HepG2 (cell line): ENCODE measurements around the gene JPH2. TPM values are rescaled to one million over a fixed set of nuclear protein-coding genes. Genes with fewer than 3 reads are reported as not detected.

Experiments used
- BATF2 ChIP-seq: sonication (generic); formaldehyde crosslinking; IDR thresholded peaks from 2 replicates; pipeline ENCODE4 v1.8.0; 2022; ENCODE audit warnings: mild to moderate bottlenecking, missing genetic modification reagents, moderate library complexity
- BRCA1 ChIP-seq: sonication (generic); formaldehyde crosslinking; IDR thresholded peaks from 2 replicates; pipeline ENCODE4 v1.4.0; 2020; ENCODE audit warnings: missing genetic modification reagents
- GTF2F1 ChIP-seq: fragments of 150-350 bp; IDR thresholded peaks from 2 replicates; pipeline ENCODE4 v1.6.1; 2014; ENCODE audit warnings: low read length
- HDAC6 ChIP-seq: fragments of 200-600 bp; sonication (generic); IDR thresholded peaks from 2 replicates; pipeline ENCODE4 v1.7.0; 2017; ENCODE audit warnings: mild to moderate bottlenecking, antibody characterized with exemption, low read length, low read depth
- IKZF1 ChIP-seq: fragments of 450-650 bp; IDR thresholded peaks from 2 replicates; pipeline ENCODE4 v1.7.1; 2016
- IKZF4 ChIP-seq: sonication (generic); formaldehyde crosslinking; IDR thresholded peaks from 2 replicates; pipeline ENCODE4 v1.5.1; 2020; ENCODE audit warnings: borderline replicate concordance, mild to moderate bottlenecking, low read depth, missing genetic modification reagents; ENCODE audit errors: not compliant biosample characterization
- MBD4 ChIP-seq: IDR thresholded peaks from 2 replicates; pipeline ENCODE4 v1.6.1; 2012; ENCODE audit warnings: low read length, inconsistent platforms, borderline replicate concordance
- ZFYVE20 ChIP-seq: sonication (generic); formaldehyde crosslinking; IDR thresholded peaks from 2 replicates; pipeline ENCODE4 v1.8.0; 2023; ENCODE audit warnings: low read depth, mild to moderate bottlenecking, moderate library complexity, missing genetic modification reagents, borderline replicate concordance
- ZNF703 ChIP-seq: sonication (generic); formaldehyde crosslinking; IDR thresholded peaks from 2 replicates; pipeline ENCODE4 v1.5.1; 2020; ENCODE audit warnings: missing genetic modification reagents, mild to moderate bottlenecking, moderate library complexity, borderline replicate concordance
- ZNF788 ChIP-seq: sonication (generic); formaldehyde crosslinking; IDR thresholded peaks from 2 replicates; pipeline ENCODE4 v1.5.0; 2020; ENCODE audit warnings: mild to moderate bottlenecking, missing genetic modification reagents, borderline replicate concordance
- ZNF850 ChIP-seq: sonication (generic); formaldehyde crosslinking; conservative IDR thresholded peaks from 2 replicates; pipeline ENCODE4 v1.9.0; 2021; ENCODE audit warnings: mild to moderate bottlenecking, missing genetic modification reagents
- ZNF879 ChIP-seq: sonication (generic); formaldehyde crosslinking; IDR thresholded peaks from 2 replicates; pipeline ENCODE4 v1.8.1; 2023; ENCODE audit warnings: missing genetic modification reagents
- polyA plus RNA-seq, 8 experiments: library from polyadenylated mRNA; depleted of rRNA in 3 of 8; stranded (reverse) in 7 of 8; unstranded in 1 of 8; fragments of >200 nt; fragmentation: Illumina TruSeq in 4 of 8; extraction: Trizol in 4 of 8; gene quantifications; 2 replicates each; pipeline versions ENCODE4 v1.2.1 to v1.2.3, GENCODE V29; 2011 to 2016; ENCODE audit warnings: low read depth in 4 of 8, missing spikeins in 1 of 8, mixed read lengths in 1 of 8; ENCODE audit not compliant: insufficient read depth in 1 of 8
- total RNA-seq, 5 experiments: library from RNA; depleted of rRNA; stranded (reverse); fragments of >200 nt; fragmentation: Illumina TruSeq; extraction: Trizol; gene quantifications; 2 replicates each; pipeline ENCODE4 v1.2.3, GENCODE V29; 2016; ENCODE audit warnings: low read depth in 1 of 5
- TF ChIP-seq, protein P1 (sequence below): IDR thresholded peaks from 2 replicates; pipeline ENCODE4 v1.6.1; 2016
- TF ChIP-seq, protein P2 (sequence below): sonication (generic); formaldehyde crosslinking; IDR thresholded peaks from 2 replicates; pipeline ENCODE4 v1.4.0; 2020; ENCODE audit warnings: mild to moderate bottlenecking, missing genetic modification reagents
- TF ChIP-seq, protein P3 (sequence below): sonication (generic); formaldehyde crosslinking; IDR thresholded peaks from 2 replicates; pipeline ENCODE4 v1.8.0; 2022; ENCODE audit warnings: mild to moderate bottlenecking, missing genetic modification reagents, moderate library complexity
- TF ChIP-seq, protein P4 (sequence below): sonication (generic); formaldehyde crosslinking; IDR thresholded peaks from 2 replicates; pipeline ENCODE4 v1.4.0; 2020; ENCODE audit warnings: mild to moderate bottlenecking, low read depth, missing genetic modification reagents

Gene JPH2
- total and polyA plus RNA-seq, 2 of the 13 experiments (the other 11 are each of a cell fraction or from before 2014, with no cell fraction given) = 0.42 TPM; not detected in 1

DNA sequence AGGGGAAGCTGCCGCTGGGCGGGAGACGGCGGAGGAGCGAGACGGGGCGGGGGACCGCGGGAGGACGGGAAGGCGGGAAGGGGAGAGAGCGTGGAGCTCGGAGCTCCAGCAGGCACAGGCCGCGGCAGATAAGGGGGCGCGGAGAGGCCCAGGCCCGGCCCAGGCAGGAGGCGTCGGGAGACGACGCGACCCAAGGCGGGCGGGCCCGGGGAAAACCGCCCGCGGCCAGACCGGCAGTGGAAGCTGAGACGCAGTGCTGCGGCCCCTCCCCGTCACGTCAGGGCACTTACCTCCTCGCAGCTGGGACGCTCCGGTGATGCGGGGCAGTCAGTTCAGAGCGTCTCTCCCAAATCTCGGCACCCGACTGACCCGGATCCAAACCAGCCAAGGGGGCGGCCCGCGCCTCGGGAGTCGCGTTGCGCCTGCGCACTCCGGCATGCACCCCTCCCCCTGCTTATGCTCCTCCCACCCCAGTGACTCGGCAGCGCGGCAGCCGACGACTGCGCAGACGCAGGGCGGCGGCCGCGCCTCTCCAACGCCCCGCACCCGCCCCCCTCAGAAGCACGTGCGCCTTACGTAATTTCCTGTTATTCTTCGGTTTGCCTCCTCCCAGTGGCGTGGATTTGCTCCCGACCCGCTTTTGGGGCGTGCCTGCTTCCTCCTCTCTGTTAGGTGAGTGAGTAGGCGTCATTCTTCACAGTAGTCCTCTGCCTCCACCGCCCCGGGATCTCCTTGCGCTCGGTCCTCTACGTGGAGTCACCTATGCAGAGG lies 23.6 kb upstream of the JPH2 start, which contains the start of gene OSER1 (continued):
- TF ChIP-seq IKZF1 = no peak
- TF ChIP-seq GTF2F1 = peak; percentile 9; the same call in 1 of the 2 replicates
- TF ChIP-seq, protein P1, sequence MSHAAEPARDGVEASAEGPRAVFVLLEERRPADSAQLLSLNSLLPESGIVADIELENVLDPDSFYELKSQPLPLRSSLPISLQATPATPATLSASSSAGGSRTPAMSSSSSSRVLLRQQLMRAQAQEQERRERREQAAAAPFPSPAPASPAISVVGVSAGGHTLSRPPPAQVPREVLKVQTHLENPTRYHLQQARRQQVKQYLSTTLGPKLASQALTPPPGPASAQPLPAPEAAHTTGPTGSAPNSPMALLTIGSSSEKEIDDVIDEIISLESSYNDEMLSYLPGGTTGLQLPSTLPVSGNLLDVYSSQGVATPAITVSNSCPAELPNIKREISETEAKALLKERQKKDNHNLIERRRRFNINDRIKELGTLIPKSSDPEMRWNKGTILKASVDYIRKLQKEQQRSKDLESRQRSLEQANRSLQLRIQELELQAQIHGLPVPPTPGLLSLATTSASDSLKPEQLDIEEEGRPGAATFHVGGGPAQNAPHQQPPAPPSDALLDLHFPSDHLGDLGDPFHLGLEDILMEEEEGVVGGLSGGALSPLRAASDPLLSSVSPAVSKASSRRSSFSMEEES (CRISPR knock-in tag) = peak; percentile 99
- 0 out of 2 replicates have a peak, but pooled peaks have one; percentile 0 for TF ChIP-seq BRCA1 (CRISPR knock-in tag)
- TF ChIP-seq ZNF850 = peak; percentile 98
- TF ChIP-seq, protein P2, sequence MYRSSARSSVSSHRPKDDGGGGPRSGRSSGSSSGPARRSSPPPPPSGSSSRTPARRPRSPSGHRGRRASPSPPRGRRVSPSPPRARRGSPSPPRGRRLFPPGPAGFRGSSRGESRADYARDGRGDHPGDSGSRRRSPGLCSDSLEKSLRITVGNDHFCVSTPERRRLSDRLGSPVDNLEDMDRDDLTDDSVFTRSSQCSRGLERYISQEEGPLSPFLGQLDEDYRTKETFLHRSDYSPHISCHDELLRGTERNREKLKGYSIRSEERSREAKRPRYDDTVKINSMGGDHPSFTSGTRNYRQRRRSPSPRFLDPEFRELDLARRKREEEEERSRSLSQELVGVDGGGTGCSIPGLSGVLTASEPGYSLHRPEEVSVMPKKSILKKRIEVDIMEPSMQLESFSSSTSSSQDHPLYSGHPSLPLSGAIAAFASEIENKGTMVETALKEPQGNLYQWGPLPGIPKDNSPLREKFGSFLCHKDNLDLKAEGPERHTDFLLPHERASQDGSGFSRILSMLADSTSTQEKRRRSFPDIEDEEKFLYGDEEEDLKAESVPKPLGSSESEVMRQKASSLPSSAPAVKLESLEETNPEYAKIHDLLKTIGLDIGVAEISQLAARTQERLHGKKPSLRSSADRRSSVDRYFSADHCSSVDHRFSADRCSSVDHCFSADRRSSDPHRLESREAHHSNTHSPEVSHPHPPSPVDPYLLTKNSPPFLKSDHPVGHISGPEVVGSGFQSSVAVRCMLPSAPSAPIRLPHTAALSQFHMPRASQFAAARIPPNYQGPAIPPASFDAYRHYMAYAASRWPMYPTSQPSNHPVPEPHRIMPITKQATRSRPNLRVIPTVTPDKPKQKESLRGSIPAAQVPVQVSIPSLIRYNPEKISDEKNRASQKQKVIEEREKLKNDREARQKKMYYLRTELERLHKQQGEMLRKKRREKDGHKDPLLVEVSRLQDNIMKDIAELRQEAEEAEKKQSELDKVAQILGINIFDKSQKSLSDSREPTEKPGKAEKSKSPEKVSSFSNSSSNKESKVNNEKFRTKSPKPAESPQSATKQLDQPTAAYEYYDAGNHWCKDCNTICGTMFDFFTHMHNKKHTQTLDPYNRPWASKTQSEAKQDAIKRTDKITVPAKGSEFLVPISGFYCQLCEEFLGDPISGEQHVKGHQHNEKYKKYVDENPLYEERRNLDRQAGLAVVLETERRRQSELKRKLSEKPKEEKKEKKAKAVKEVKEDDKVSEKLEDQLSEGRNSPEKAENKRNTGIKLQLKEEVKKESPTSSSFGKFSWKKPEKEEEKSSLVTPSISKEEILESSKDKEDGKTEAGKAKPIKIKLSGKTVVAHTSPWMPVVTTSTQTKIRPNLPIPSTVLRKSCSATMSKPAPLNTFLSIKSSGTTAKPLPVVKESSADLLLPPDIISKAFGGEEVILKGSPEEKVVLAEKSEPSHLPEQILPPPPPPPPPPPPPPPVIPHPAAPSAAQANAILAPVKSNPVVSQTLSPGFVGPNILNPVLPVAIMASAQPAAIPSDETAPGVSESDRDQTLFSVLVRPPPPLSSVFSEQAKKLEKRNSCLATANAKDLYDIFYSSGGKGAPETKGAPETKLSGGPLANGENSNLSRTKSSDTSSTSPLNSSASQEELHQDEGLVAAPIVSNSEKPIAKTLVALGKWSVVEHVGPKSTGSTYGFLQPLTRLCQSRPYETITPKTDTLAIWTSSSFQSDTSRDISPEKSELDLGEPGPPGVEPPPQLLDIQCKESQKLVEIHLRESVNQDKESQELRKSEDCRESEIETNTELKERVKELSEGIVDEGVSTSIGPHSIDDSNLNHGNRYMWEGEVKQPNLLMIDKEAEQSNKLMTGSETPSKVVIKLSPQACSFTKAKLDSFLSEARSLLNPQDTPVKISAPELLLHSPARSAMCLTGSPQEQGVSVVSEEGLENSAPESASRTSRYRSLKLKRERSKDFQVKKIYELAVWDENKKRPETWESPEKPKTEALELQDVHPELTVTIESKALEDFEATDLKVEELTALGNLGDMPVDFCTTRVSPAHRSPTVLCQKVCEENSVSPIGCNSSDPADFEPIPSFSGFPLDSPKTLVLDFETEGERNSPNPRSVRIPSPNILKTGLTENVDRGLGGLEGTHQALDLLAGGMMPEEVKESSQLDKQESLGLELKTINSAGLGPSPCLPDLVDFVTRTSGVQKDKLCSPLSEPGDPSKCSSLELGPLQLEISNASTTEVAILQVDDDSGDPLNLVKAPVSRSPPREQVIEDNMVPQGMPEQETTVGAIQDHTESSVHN (CRISPR knock-in tag) = peak; percentile 80; the same call in 1 of the 2 replicates
- TF ChIP-seq HDAC6 = no peak
- peak; percentile 87; the same call in 1 of the 2 replicates for TF ChIP-seq ZNF703 (CRISPR knock-in tag)
- TF ChIP-seq ZNF788 (CRISPR knock-in tag) = peak; percentile 96
- TF ChIP-seq BATF2 (CRISPR knock-in tag) = peak; percentile 55; the same call in 1 of the 2 replicates
- TF ChIP-seq ZFYVE20 = no peak
- TF ChIP-seq, protein P3, sequence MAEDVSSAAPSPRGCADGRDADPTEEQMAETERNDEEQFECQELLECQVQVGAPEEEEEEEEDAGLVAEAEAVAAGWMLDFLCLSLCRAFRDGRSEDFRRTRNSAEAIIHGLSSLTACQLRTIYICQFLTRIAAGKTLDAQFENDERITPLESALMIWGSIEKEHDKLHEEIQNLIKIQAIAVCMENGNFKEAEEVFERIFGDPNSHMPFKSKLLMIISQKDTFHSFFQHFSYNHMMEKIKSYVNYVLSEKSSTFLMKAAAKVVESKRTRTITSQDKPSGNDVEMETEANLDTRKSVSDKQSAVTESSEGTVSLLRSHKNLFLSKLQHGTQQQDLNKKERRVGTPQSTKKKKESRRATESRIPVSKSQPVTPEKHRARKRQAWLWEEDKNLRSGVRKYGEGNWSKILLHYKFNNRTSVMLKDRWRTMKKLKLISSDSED = peak; percentile 85; the same call in 1 of the 2 replicates
- TF ChIP-seq IKZF4 (CRISPR knock-in tag) = peak; percentile 25
- no peak for TF ChIP-seq MBD4
- TF ChIP-seq, protein P4, sequence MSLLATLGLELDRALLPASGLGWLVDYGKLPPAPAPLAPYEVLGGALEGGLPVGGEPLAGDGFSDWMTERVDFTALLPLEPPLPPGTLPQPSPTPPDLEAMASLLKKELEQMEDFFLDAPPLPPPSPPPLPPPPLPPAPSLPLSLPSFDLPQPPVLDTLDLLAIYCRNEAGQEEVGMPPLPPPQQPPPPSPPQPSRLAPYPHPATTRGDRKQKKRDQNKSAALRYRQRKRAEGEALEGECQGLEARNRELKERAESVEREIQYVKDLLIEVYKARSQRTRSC (CRISPR knock-in tag) = no peak; the same call in 1 of the 2 replicates
- no peak; the same call in 1 of the 2 replicates for TF ChIP-seq ZNF879 (CRISPR knock-in tag)
